SK-N-SH treated with all-trans-retinoic acid at 6 μM for 48 hours (cell line): ENCODE results near the gene MAGOHB.

ENCODE experiments used
- ATAC-seq: fragments of 200-7000 bp; cut with Tn5 transposase; 3 replicates; pipeline ENCODE4 v1.9.1; 2020; ENCODE audit warnings: mild to moderate bottlenecking, moderate library complexity
- ARNTL ChIP-seq: fragments of 450-650 bp; formaldehyde crosslinking; IDR thresholded peaks from 2 replicates; pipeline ENCODE4 v1.5.0; 2020; ENCODE audit warnings: low read depth, mild to moderate bottlenecking, moderate library complexity, borderline replicate concordance
- BACH2 ChIP-seq: fragments of 250-450 bp; sonication (Bioruptor Pico); IDR thresholded peaks from 2 replicates; pipeline ENCODE4 v1.9.0; 2021; ENCODE audit warnings: mild to moderate bottlenecking, borderline replicate concordance
- CREB5 ChIP-seq: fragments of 250-450 bp; sonication (Bioruptor Pico); IDR thresholded peaks from 2 replicates; pipeline ENCODE4 v1.5.1; 2020; ENCODE audit warnings: low read depth, mild to moderate bottlenecking, moderate library complexity
- CSDC2 ChIP-seq: fragments of 250-450 bp; sonication (Bioruptor Pico); IDR thresholded peaks from 2 replicates; pipeline ENCODE4 v1.5.0; 2020; ENCODE audit warnings: mild to moderate bottlenecking, moderate library complexity
- CSRNP3 ChIP-seq: fragments of 250-450 bp; sonication (Bioruptor Pico); IDR thresholded peaks from 2 replicates; pipeline ENCODE4 v1.5.1; 2021; ENCODE audit warnings: mild to moderate bottlenecking, moderate library complexity
- ESRRG ChIP-seq: fragments of 250-450 bp; sonication (Bioruptor Pico); IDR thresholded peaks from 2 replicates; pipeline ENCODE4 v1.6.1; 2021; ENCODE audit warnings: mild to moderate bottlenecking
- GLIS3 ChIP-seq: fragments of 250-450 bp; sonication (Bioruptor Pico); IDR thresholded peaks from 2 replicates; pipeline ENCODE4 v1.5.0; 2020; ENCODE audit warnings: mild to moderate bottlenecking, moderate library complexity
- ISL1 ChIP-seq: fragments of 250-450 bp; sonication (Bioruptor Pico); IDR thresholded peaks from 2 replicates; pipeline ENCODE4 v2.1.2; 2022; ENCODE audit warnings: mild to moderate bottlenecking, moderate library complexity
- OSR1 ChIP-seq: fragments of 250-450 bp; sonication (Bioruptor Pico); IDR thresholded peaks from 2 replicates; pipeline ENCODE4 v1.8.0; 2022; ENCODE audit warnings: moderate library complexity, mild to moderate bottlenecking, inconsistent platforms
- PATZ1 ChIP-seq: fragments of 250-450 bp; sonication (Bioruptor Pico); IDR thresholded peaks from 2 replicates; pipeline ENCODE4 v1.8.0; 2020; ENCODE audit warnings: mild to moderate bottlenecking, moderate library complexity, borderline replicate concordance
- RARB ChIP-seq: fragments of 250-450 bp; sonication (Bioruptor Pico); IDR thresholded peaks from 2 replicates; pipeline ENCODE4 v1.8.0; 2021; ENCODE audit warnings: mild to moderate bottlenecking, moderate library complexity
- TCF4 ChIP-seq: fragments of 250-450 bp; sonication (Bioruptor Pico); IDR thresholded peaks from 2 replicates; pipeline ENCODE4 v1.8.0; 2021; ENCODE audit warnings: mild to moderate bottlenecking, moderate library complexity, borderline replicate concordance
- TOX ChIP-seq: fragments of 250-450 bp; sonication (Bioruptor Pico); IDR thresholded peaks from 2 replicates; pipeline ENCODE4 v1.8.0; 2021; ENCODE audit warnings: mild to moderate bottlenecking, moderate library complexity, borderline replicate concordance
- TSHZ2 ChIP-seq: fragments of 250-450 bp; sonication (Bioruptor Pico); IDR thresholded peaks from 2 replicates; pipeline ENCODE4 v1.5.0; 2020; ENCODE audit warnings: mild to moderate bottlenecking, moderate library complexity
- ZC3H10 ChIP-seq: fragments of 250-450 bp; sonication (Bioruptor Pico); IDR thresholded peaks from 2 replicates; pipeline ENCODE4 v1.5.1; 2021; ENCODE audit warnings: mild to moderate bottlenecking, moderate library complexity
- ZFP3 ChIP-seq: fragments of 250-450 bp; sonication (Bioruptor Pico); IDR thresholded peaks from 2 replicates; pipeline ENCODE4 v1.5.0; 2020; ENCODE audit warnings: mild to moderate bottlenecking, moderate library complexity
- ZNF565 ChIP-seq: fragments of 450-650 bp; formaldehyde crosslinking; conservative IDR thresholded peaks from 2 replicates; pipeline ENCODE4 v1.5.0; 2020; ENCODE audit warnings: low read depth, mild to moderate bottlenecking, moderate library complexity
- ZNF70 ChIP-seq: fragments of 450-650 bp; formaldehyde crosslinking; IDR thresholded peaks from 2 replicates; pipeline ENCODE4 v1.5.0; 2020; ENCODE audit warnings: mild to moderate bottlenecking, moderate library complexity
- ZNF8 ChIP-seq: fragments of 450-650 bp; formaldehyde crosslinking; IDR thresholded peaks from 2 replicates; pipeline ENCODE4 v1.5.0; 2020; ENCODE audit warnings: mild to moderate bottlenecking, moderate library complexity

The MAGOHB gene

GRCh38 chr12:10557329-10557728 is 56.1 kb downstream of the MAGOHB start (continued):
- TF ChIP-seq PATZ1 = no peak
- no peak for TF ChIP-seq ISL1 (CRISPR knock-in tag)
- TF ChIP-seq ZNF70 = no peak
- TF ChIP-seq ZNF8 (CRISPR knock-in tag) = no peak
- no peak for TF ChIP-seq CSDC2 (CRISPR knock-in tag)
- TF ChIP-seq OSR1 (CRISPR knock-in tag) = no peak
- no peak for TF ChIP-seq RARB
- no peak for TF ChIP-seq BACH2
- TF ChIP-seq GLIS3 (CRISPR knock-in tag) = no peak

GRCh38 chr12:10554756-10555481 is 58.5 kb downstream of the MAGOHB start:
- TF ChIP-seq ZNF70 (no peak), TCF4 (no peak), PATZ1 (no peak), TSHZ2 (CRISPR knock-in tag) (no peak), ZC3H10 (CRISPR knock-in tag) (no peak), TOX (CRISPR knock-in tag) (no peak), ZNF8 (CRISPR knock-in tag) (no peak)
- no peak for ATAC-seq

- no peak for TF ChIP-seq OSR1 (CRISPR knock-in tag)
- no peak for TF ChIP-seq ZC3H10 (CRISPR knock-in tag)
- TF ChIP-seq CREB5 (CRISPR knock-in tag) = no peak
- TF ChIP-seq TSHZ2 (CRISPR knock-in tag) = no peak
- TF ChIP-seq ZNF565 (CRISPR knock-in tag) = no peak
- TF ChIP-seq GLIS3 (CRISPR knock-in tag) = no peak
- no peak for TF ChIP-seq ZNF8 (CRISPR knock-in tag)
- TF ChIP-seq BACH2 = no peak
- TF ChIP-seq ZFP3 (CRISPR knock-in tag) = no peak
- no peak for TF ChIP-seq CSRNP3 (CRISPR knock-in tag)
- TF ChIP-seq ESRRG (CRISPR knock-in tag) = no peak
- no peak for TF ChIP-seq ARNTL (CRISPR knock-in tag)
- TF ChIP-seq CSDC2 (CRISPR knock-in tag) = no peak
- TF ChIP-seq, all 23 proteins: peak for 0
- no peak for ATAC-seq
Observed at GRCh38 chr12:10554228-10554755, 59.1 kb downstream of the MAGOHB start.
